HEK293 (cell line): ENCODE results near the gene ACSBG1.

Experiments
- CTCF ChIA-PET: fragments of 350-600 bp; formaldehyde crosslinking; extraction: SDS; loops from one replicate; lab custom pipeline; 2021; ENCODE audit warnings: antibody characterized with exemption; lab: Yijun Ruan, JAX
- POLR2A ChIA-PET: fragments of 300-600 bp; formaldehyde crosslinking; extraction: SDS; loops from one replicate; lab custom pipeline; 2020; ENCODE audit warnings: antibody characterized with exemption, inconsistent platforms; lab: Yijun Ruan, JAX
- H3K27ac ChIP-seq: fragments of 200-500 bp; sonication (Bioruptor generic); 2 replicates; pipeline ENCODE4 v1.5.1; 2014; ENCODE audit warnings: low read depth, low read length, control low read depth, inconsistent platforms; ENCODE audit errors: extremely low read depth
- H3K36me3 ChIP-seq, 2 experiments: fragments of 200-500 bp in 1 of 2; sonication (Bioruptor generic) in 1 of 2; 1 replicate in 1 of 2; 2 replicates in 1 of 2; pipeline ENCODE4 v1.5.1; 2014 to 2017; ENCODE audit warnings: inconsistent platforms in 2 of 2, low read length in 2 of 2; ENCODE audit not compliant: control insufficient read depth in 2 of 2, insufficient read depth in 1 of 2
- H3K4me1 ChIP-seq: fragments of 200-500 bp; sonication (Bioruptor generic); 2 replicates; pipeline ENCODE4 v1.5.1; 2014; ENCODE audit warnings: mild to moderate bottlenecking, low read length, inconsistent platforms; ENCODE audit not compliant: control insufficient read depth, insufficient read depth
- H3K4me3 ChIP-seq: 2 replicates; pipeline ENCODE4 v1.5.1; 2011; ENCODE audit warnings: low read depth, mild to moderate bottlenecking, control low read depth, low read length, moderate library complexity
- H3K9me3 ChIP-seq: fragments of 200-500 bp; sonication (Bioruptor generic); 2 replicates; pipeline ENCODE4 v1.5.1; 2014; ENCODE audit warnings: low read depth, low read length, inconsistent platforms; ENCODE audit not compliant: control insufficient read depth, insufficient read depth
- ELK4 ChIP-seq: IDR thresholded peaks from 2 replicates; pipeline ENCODE4 v1.6.1; 2011; ENCODE audit warnings: mild to moderate bottlenecking, low read depth, low read length, borderline replicate concordance
- FEZF1 ChIP-seq: fragments of 450-650 bp; formaldehyde crosslinking; IDR thresholded peaks from 2 replicates; pipeline ENCODE4 v1.5.1; 2016; ENCODE audit warnings: missing biosample characterization, missing genetic modification characterization
- SETDB1 ChIP-seq: IDR thresholded peaks from one replicate; pipeline ENCODE4 v1.6.1; 2017; ENCODE audit warnings: mild to moderate bottlenecking, low read length, moderate library complexity, mixed read lengths; ENCODE audit not compliant: insufficient read length
- YY2 ChIP-seq: fragments of 450-650 bp; formaldehyde crosslinking; IDR thresholded peaks from 2 replicates; pipeline ENCODE4 v1.5.1; 2016; ENCODE audit warnings: missing biosample characterization, missing genetic modification characterization
- ZNF10 ChIP-seq: fragments of 450-650 bp; formaldehyde crosslinking; IDR thresholded peaks from 2 replicates; pipeline ENCODE4 v1.5.1; 2017; ENCODE audit warnings: missing biosample characterization, missing genetic modification characterization
- ZNF121 ChIP-seq: fragments of 450-650 bp; formaldehyde crosslinking; IDR thresholded peaks from 2 replicates; pipeline ENCODE4 v1.5.1; 2016; ENCODE audit warnings: missing biosample characterization, missing genetic modification characterization
- ZNF140 ChIP-seq: fragments of 450-650 bp; formaldehyde crosslinking; IDR thresholded peaks from 2 replicates; pipeline ENCODE4 v1.5.1; 2016; ENCODE audit warnings: missing biosample characterization, missing genetic modification characterization
- ZNF221 ChIP-seq: fragments of 450-650 bp; formaldehyde crosslinking; IDR thresholded peaks from 2 replicates; pipeline ENCODE4 v1.5.1; 2017; ENCODE audit warnings: missing biosample characterization, missing genetic modification characterization, borderline replicate concordance
- ZNF274 ChIP-seq, 2 experiments: fragments of 200-500 bp in 1 of 2; fragments of 450-650 bp in 1 of 2; sonication (Bioruptor generic) in 1 of 2; formaldehyde crosslinking in 1 of 2; IDR thresholded peaks; 2 replicates each; pipeline versions ENCODE4 v1.5.1 to v1.6.1; 2014 to 2016; ENCODE audit warnings: borderline replicate concordance in 1 of 2, inconsistent platforms in 1 of 2, low read length in 1 of 2, missing biosample characterization in 1 of 2, missing genetic modification characterization in 1 of 2
- ZNF324 ChIP-seq: fragments of 450-650 bp; formaldehyde crosslinking; IDR thresholded peaks from 2 replicates; pipeline ENCODE4 v1.5.1; 2016; ENCODE audit warnings: missing biosample characterization, missing genetic modification characterization
- ZNF416 ChIP-seq: fragments of 450-650 bp; formaldehyde crosslinking; IDR thresholded peaks from 2 replicates; pipeline ENCODE4 v1.5.1; 2016; ENCODE audit warnings: missing biosample characterization, missing genetic modification characterization
- ZNF521 ChIP-seq: fragments of 450-650 bp; formaldehyde crosslinking; IDR thresholded peaks from 2 replicates; pipeline ENCODE4 v1.5.1; 2017; ENCODE audit warnings: missing biosample characterization, mild to moderate bottlenecking, missing genetic modification characterization
- ZNF530 ChIP-seq: fragments of 450-650 bp; formaldehyde crosslinking; IDR thresholded peaks from 2 replicates; pipeline ENCODE4 v1.5.1; 2016; ENCODE audit warnings: low read depth, missing biosample characterization, missing genetic modification characterization
- ZNF544 ChIP-seq: fragments of 450-650 bp; formaldehyde crosslinking; IDR thresholded peaks from 2 replicates; pipeline ENCODE4 v1.5.0; 2017; ENCODE audit warnings: missing biosample characterization, missing genetic modification characterization
- ZNF571 ChIP-seq: fragments of 450-650 bp; formaldehyde crosslinking; IDR thresholded peaks from 2 replicates; pipeline ENCODE4 v1.5.0; 2017; ENCODE audit warnings: missing biosample characterization, missing genetic modification characterization
- ZNF624 ChIP-seq: fragments of 450-650 bp; formaldehyde crosslinking; IDR thresholded peaks from 2 replicates; pipeline ENCODE4 v1.5.1; 2017; ENCODE audit warnings: missing biosample characterization, missing genetic modification characterization
- ZNF658 ChIP-seq: fragments of 450-650 bp; formaldehyde crosslinking; IDR thresholded peaks from 2 replicates; pipeline ENCODE4; 2016; ENCODE audit warnings: missing biosample characterization, missing genetic modification characterization
- ZNF664 ChIP-seq: fragments of 450-650 bp; formaldehyde crosslinking; IDR thresholded peaks from 2 replicates; pipeline ENCODE4 v1.5.1; 2016; ENCODE audit warnings: missing biosample characterization, missing genetic modification characterization
- ZNF843 ChIP-seq: fragments of 450-650 bp; formaldehyde crosslinking; IDR thresholded peaks from 2 replicates; pipeline ENCODE4 v1.5.1; 2016; ENCODE audit warnings: missing biosample characterization, missing genetic modification characterization
- ZSCAN18 ChIP-seq: fragments of 450-650 bp; formaldehyde crosslinking; IDR thresholded peaks from 2 replicates; pipeline ENCODE4 v1.5.1; 2016; ENCODE audit warnings: missing biosample characterization, missing genetic modification characterization
- TF ChIP-seq, protein P1 (sequence below): fragments of 450-650 bp; formaldehyde crosslinking; IDR thresholded peaks from 2 replicates; pipeline ENCODE4 v1.5.1; 2016; ENCODE audit warnings: missing biosample characterization, missing genetic modification characterization
- TF ChIP-seq, protein P2 (sequence below): fragments of 450-650 bp; formaldehyde crosslinking; IDR thresholded peaks from 2 replicates; pipeline ENCODE4 v1.5.1; 2016; ENCODE audit warnings: missing biosample characterization, missing genetic modification characterization, borderline replicate concordance
- TF ChIP-seq, protein P3 (sequence below): fragments of 450-650 bp; formaldehyde crosslinking; IDR thresholded peaks from 2 replicates; pipeline ENCODE4 v1.5.1; 2016; ENCODE audit warnings: missing biosample characterization, missing genetic modification characterization
- TF ChIP-seq, protein P4 (sequence below): fragments of 450-650 bp; formaldehyde crosslinking; IDR thresholded peaks from 2 replicates; pipeline ENCODE4 v1.5.1; 2016; ENCODE audit warnings: missing biosample characterization, missing genetic modification characterization

ACSBG1 gene

DNA sequence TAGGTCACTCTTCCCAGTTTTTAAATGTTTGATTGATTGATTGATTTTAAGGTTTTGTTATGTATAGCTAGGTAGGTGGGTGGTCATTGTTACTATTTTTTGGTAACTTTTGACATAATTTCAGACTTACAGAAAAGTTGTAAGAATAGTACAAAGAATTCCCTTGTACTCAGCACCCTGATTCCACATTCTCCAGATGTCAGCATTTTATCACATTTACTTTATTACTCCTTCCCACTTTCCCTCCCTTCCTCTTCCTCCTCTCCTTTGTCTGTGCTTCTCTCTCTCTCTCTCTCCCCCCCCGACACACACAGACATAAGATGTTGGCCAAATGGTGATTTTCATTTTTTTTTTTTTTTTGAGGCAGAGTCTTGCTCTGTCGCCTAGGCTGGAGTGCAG lies 70.4 kb downstream of the ACSBG1 start (continued):
- TF ChIP-seq YY2 (tag by site-specific recombination) (no peak), ZNF10 (no peak), ZNF571 (tag by site-specific recombination) (no peak), ZNF140 (tag by site-specific recombination) (no peak), ZNF544 (tag by site-specific recombination) (no peak), ZNF416 (tag by site-specific recombination) (no peak), ZNF221 (tag by site-specific recombination) (no peak)

- ChIA-PET POLR2A (interaction anchor here (0.7 kb wide), 1 partner anchor 10 kb away, joined by 4 read pairs; no protein-coding TSS in a partner anchor), CTCF (interaction anchor here (0.8 to 3.8 kb wide), 4 partner anchors 15 to 195 kb away, joined by 3 to 12 read pairs (median 4); no protein-coding TSS in a partner anchor)
- H3K9me3 ChIP-seq, result no peaks in the 10 kb centered on the region
- H3K4me3 ChIP-seq, result no peak overlapping the region
- TF ChIP-seq ZNF274 (IDR thresholded peaks at IDR 0.05; ENCODE audit: low read length) (no peak), ZNF274 (tag by site-specific recombination; IDR thresholded peaks at IDR 0.05; ENCODE audit: borderline replicate concordance) (no peak), ZNF843 (tag by site-specific recombination) (no peak), FEZF1 (tag by site-specific recombination) (no peak), ELK4 (no peak), ZNF121 (tag by site-specific recombination) (no peak), ZNF624 (tag by site-specific recombination) (no peak), ZNF324 (no peak), ZNF530 (tag by site-specific recombination) (no peak), ZNF664 (tag by site-specific recombination) (no peak), ZNF658 (tag by site-specific recombination) (no peak), ZNF10 (no peak), ZSCAN18 (no peak), SETDB1 (no peak), ZNF521 (tag by site-specific recombination) (no peak)
- TF ChIP-seq, protein P1, sequence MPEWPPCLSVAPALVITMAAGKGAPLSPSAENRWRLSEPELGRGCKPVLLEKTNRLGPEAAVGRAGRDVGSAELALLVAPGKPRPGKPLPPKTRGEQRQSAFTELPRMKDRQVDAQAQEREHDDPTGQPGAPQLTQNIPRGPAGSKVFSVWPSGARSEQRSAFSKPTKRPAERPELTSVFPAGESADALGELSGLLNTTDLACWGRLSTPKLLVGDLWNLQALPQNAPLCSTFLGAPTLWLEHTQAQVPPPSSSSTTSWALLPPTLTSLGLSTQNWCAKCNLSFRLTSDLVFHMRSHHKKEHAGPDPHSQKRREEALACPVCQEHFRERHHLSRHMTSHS (tag by site-specific recombination), result no peak
- TF ChIP-seq, protein P2, sequence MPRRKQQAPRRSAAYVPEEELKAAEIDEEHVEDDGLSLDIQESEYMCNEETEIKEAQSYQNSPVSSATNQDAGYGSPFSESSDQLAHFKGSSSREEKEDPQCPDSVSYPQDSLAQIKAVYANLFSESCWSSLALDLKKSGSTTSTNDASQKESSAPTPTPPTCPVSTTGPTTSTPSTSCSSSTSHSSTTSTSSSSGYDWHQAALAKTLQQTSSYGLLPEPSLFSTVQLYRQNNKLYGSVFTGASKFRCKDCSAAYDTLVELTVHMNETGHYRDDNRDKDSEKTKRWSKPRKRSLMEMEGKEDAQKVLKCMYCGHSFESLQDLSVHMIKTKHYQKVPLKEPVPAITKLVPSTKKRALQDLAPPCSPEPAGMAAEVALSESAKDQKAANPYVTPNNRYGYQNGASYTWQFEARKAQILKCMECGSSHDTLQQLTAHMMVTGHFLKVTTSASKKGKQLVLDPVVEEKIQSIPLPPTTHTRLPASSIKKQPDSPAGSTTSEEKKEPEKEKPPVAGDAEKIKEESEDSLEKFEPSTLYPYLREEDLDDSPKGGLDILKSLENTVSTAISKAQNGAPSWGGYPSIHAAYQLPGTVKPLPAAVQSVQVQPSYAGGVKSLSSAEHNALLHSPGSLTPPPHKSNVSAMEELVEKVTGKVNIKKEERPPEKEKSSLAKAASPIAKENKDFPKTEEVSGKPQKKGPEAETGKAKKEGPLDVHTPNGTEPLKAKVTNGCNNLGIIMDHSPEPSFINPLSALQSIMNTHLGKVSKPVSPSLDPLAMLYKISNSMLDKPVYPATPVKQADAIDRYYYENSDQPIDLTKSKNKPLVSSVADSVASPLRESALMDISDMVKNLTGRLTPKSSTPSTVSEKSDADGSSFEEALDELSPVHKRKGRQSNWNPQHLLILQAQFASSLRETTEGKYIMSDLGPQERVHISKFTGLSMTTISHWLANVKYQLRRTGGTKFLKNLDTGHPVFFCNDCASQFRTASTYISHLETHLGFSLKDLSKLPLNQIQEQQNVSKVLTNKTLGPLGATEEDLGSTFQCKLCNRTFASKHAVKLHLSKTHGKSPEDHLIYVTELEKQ (tag by site-specific recombination), result no peak
- TF ChIP-seq, protein P3, sequence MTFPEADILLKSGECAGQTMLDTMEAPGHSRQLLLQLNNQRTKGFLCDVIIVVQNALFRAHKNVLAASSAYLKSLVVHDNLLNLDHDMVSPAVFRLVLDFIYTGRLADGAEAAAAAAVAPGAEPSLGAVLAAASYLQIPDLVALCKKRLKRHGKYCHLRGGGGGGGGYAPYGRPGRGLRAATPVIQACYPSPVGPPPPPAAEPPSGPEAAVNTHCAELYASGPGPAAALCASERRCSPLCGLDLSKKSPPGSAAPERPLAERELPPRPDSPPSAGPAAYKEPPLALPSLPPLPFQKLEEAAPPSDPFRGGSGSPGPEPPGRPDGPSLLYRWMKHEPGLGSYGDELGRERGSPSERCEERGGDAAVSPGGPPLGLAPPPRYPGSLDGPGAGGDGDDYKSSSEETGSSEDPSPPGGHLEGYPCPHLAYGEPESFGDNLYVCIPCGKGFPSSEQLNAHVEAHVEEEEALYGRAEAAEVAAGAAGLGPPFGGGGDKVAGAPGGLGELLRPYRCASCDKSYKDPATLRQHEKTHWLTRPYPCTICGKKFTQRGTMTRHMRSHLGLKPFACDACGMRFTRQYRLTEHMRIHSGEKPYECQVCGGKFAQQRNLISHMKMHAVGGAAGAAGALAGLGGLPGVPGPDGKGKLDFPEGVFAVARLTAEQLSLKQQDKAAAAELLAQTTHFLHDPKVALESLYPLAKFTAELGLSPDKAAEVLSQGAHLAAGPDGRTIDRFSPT (tag by site-specific recombination), result no peak
- TF ChIP-seq, protein P4, sequence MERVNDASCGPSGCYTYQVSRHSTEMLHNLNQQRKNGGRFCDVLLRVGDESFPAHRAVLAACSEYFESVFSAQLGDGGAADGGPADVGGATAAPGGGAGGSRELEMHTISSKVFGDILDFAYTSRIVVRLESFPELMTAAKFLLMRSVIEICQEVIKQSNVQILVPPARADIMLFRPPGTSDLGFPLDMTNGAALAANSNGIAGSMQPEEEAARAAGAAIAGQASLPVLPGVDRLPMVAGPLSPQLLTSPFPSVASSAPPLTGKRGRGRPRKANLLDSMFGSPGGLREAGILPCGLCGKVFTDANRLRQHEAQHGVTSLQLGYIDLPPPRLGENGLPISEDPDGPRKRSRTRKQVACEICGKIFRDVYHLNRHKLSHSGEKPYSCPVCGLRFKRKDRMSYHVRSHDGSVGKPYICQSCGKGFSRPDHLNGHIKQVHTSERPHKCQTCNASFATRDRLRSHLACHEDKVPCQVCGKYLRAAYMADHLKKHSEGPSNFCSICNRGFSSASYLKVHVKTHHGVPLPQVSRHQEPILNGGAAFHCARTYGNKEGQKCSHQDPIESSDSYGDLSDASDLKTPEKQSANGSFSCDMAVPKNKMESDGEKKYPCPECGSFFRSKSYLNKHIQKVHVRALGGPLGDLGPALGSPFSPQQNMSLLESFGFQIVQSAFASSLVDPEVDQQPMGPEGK, result no peak
- peaks cover 80 to 85% of the 10 kb centered on the region in 2 experiments for H3K36me3 ChIP-seq
- peaks cover 4% of the 10 kb centered on the region for H3K4me1 ChIP-seq
- H3K27ac ChIP-seq, result no peak overlapping the region
Measured at GRCh38 chr15:78162038-78162437, 72.3 kb downstream of the ACSBG1 start.
